Measurements from ENCODE around the gene ALDH1A2. TPM values are rescaled to one million over a fixed set of nuclear protein-coding genes. Genes with fewer than 3 reads are reported as not detected.

The ALDH1A2 gene
- total and polyA plus RNA-seq, 5 donors = 14.7 to 71.0 (median 60.2) TPM

Other genes with a start within 250 kb of the ALDH1A2 start
- under 1 TPM; 0.58 to 0.97 (median 0.68) TPM for gene AQP9, start 72.7 kb upstream of the ALDH1A2 start, total RNA-seq
- gene AQP9, start 72.7 kb upstream of the ALDH1A2 start, polyA plus RNA-seq = 0.16 TPM

Measured in right cardiac atrium (tissue), 5 donors.